Inferior parietal cortex (tissue), 1 donor: ENCODE measurements around the gene FADS2.

ENCODE experiments used
- DNase-seq: peaks from one replicate; pipeline ENCODE4 v3.0.0-alpha.2; 2016; ENCODE audit errors: extremely low spot score

Gene FADS2

GRCh38 chr11:61905801-61906521, 77.9 kb downstream of the FADS2 start:
- no peak for DNase-seq

GRCh38 chr11:61906522-61906909, 78.4 kb downstream of the FADS2 start:
- DNase-seq: no peak

- no peak for DNase-seq
These were observed 79.2 kb downstream of the FADS2 start for GRCh38 chr11:61907282-61907681.

- DNase-seq: no peak
These were observed 80.0 kb downstream of the FADS2 start for GRCh38 chr11:61907871-61908729.

GRCh38 chr11:61908730-61909316, 80.7 kb downstream of the FADS2 start:
- no peak for DNase-seq

- DNase-seq: no peak
These were observed 82.4 kb downstream of the FADS2 start for GRCh38 chr11:61910187-61911127.

- DNase-seq: no peak
These were observed 83.1 kb downstream of the FADS2 start for GRCh38 chr11:61911128-61911700.

GRCh38 chr11:61911701-61912529, 83.8 kb downstream of the FADS2 start:
- DNase-seq: no peak

GRCh38 chr11:61912530-61912898, 84.4 kb downstream of the FADS2 start:
- DNase-seq: no peak

- no peak for DNase-seq
These were observed 85.0 kb downstream of the FADS2 start for GRCh38 chr11:61912991-61913698.

- no peak for DNase-seq
These were observed 85.7 kb downstream of the FADS2 start for GRCh38 chr11:61913699-61914395.

- DNase-seq: no peak
These were observed 86.5 kb downstream of the FADS2 start for GRCh38 chr11:61914471-61915171.

- DNase-seq: no peak
These were observed 88.7 kb downstream of the FADS2 start for GRCh38 chr11:61916737-61917333.
